HG03575 (cell line): Measurements from ENCODE around the gene ARHGAP22.

Source experiments
- ATAC-seq: cut with Tn5 transposase; IDR thresholded peaks from one replicate; pipeline ENCODE4 v1.9.1; 2021; ENCODE audit not compliant: unreplicated experiment, insufficient number of reproducible peaks, low FRiP score; ENCODE audit errors: extremely low read depth

Gene ARHGAP22

GRCh38 chr10:48507933-48508790 is 96.7 kb downstream of the ARHGAP22 start:
- no peak for ATAC-seq

GRCh38 chr10:48507494-48507893 is 97.4 kb downstream of the ARHGAP22 start:
- ATAC-seq = no peak

GRCh38 chr10:48506147-48506917 is 98.5 kb downstream of the ARHGAP22 start:
- no peak for ATAC-seq

GRCh38 chr10:48505394-48506112 is 99.3 kb downstream of the ARHGAP22 start:
- no peak for ATAC-seq

GRCh38 chr10:48504141-48504885 is 100.6 kb downstream of the ARHGAP22 start:
- ATAC-seq = no peak

GRCh38 chr10:48503293-48503911 is 101.5 kb downstream of the ARHGAP22 start:
- no peak for ATAC-seq

- no peak for ATAC-seq
Measured at GRCh38 chr10:48502791-48503190, 102.1 kb downstream of the ARHGAP22 start.

GRCh38 chr10:48501787-48502771 is 102.8 kb downstream of the ARHGAP22 start:
- ATAC-seq = no peak

- ATAC-seq = no peak
Measured at GRCh38 chr10:48501226-48501625, 103.6 kb downstream of the ARHGAP22 start.

- ATAC-seq = no peak
Measured at GRCh38 chr10:48500771-48501170, 104.1 kb downstream of the ARHGAP22 start.

GRCh38 chr10:48498940-48499510 is 105.8 kb downstream of the ARHGAP22 start:
- ATAC-seq = no peak

- ATAC-seq = no peak
Measured at GRCh38 chr10:48497780-48498770, 106.8 kb downstream of the ARHGAP22 start.

GRCh38 chr10:48496831-48497779 is 107.8 kb downstream of the ARHGAP22 start:
- ATAC-seq = no peak

- ATAC-seq = no peak
Measured at GRCh38 chr10:48496105-48496830, 108.6 kb downstream of the ARHGAP22 start.
